H9 (cell line): ENCODE data around the gene CHD3. TPM values are rescaled to one million over a fixed set of nuclear protein-coding genes. Genes with fewer than 3 reads are reported as not detected.
A peak's percentile ranks its signal among the peaks of the same experiment; 100 is the strongest.

Source experiments
- DNase-seq: peaks from one replicate; pipeline ENCODE4 v3.0.0-alpha.2; 2017
- H2AFZ ChIP-seq: one replicate; pipeline ENCODE4 v1.6.1; 2013; ENCODE audit warnings: mild to moderate bottlenecking, low read length, control low read depth, moderate library complexity
- H2AK5ac ChIP-seq: 2 replicates; pipeline ENCODE4 v1.6.1; 2013; ENCODE audit warnings: low read length, control low read depth, mixed read lengths; ENCODE audit not compliant: insufficient read length
- H2BK120ac ChIP-seq: one replicate; pipeline ENCODE4 v1.6.1; 2013; ENCODE audit warnings: low read depth, mild to moderate bottlenecking, low read length, control low read depth, inconsistent platforms; ENCODE audit not compliant: poor library complexity, severe bottlenecking
- H2BK12ac ChIP-seq: 2 replicates; pipeline ENCODE4 v1.6.1; 2013; ENCODE audit warnings: low read length, control low read depth, mixed read lengths, low read depth; ENCODE audit not compliant: insufficient read length
- H2BK15ac ChIP-seq: 2 replicates; pipeline ENCODE4 v1.6.1; 2013; ENCODE audit warnings: low read depth, low read length, control low read depth
- H2BK20ac ChIP-seq: one replicate; pipeline ENCODE4 v1.6.1; 2013; ENCODE audit warnings: low read depth, mild to moderate bottlenecking, low read length, control low read depth, inconsistent platforms; ENCODE audit not compliant: poor library complexity, severe bottlenecking
- H2BK5ac ChIP-seq: 2 replicates; pipeline ENCODE4 v1.6.1; 2013; ENCODE audit warnings: low read length, control low read depth, mixed read lengths; ENCODE audit not compliant: insufficient read length
- H3K14ac ChIP-seq: 2 replicates; pipeline ENCODE4 v1.6.1; 2013; ENCODE audit warnings: low read length, control low read depth; ENCODE audit not compliant: insufficient read depth
- H3K18ac ChIP-seq: 2 replicates; pipeline ENCODE4 v1.6.1; 2013; ENCODE audit warnings: low read depth, mild to moderate bottlenecking, mixed read lengths, low read length, control low read depth; ENCODE audit not compliant: insufficient read length
- H3K23ac ChIP-seq: 2 replicates; pipeline ENCODE4 v1.6.1; 2013; ENCODE audit warnings: low read length, control low read depth, mixed read lengths, low read depth; ENCODE audit not compliant: insufficient read length
- H3K23me2 ChIP-seq: 2 replicates; pipeline ENCODE4 v1.6.1; 2013; ENCODE audit warnings: low read depth, mild to moderate bottlenecking, mixed read lengths, low read length, control low read depth; ENCODE audit not compliant: insufficient read length, poor library complexity, severe bottlenecking
- H3K27ac ChIP-seq: 2 replicates; pipeline ENCODE4 v1.5.1; 2013; ENCODE audit warnings: low read length, control low read depth, mixed read lengths, low read depth; ENCODE audit not compliant: insufficient read length
- H3K27me3 ChIP-seq: 2 replicates; pipeline ENCODE4 v1.6.1; 2013; ENCODE audit warnings: low read length, control low read depth, inconsistent platforms; ENCODE audit not compliant: insufficient read depth
- H3K4ac ChIP-seq: 2 replicates; pipeline ENCODE4 v1.6.1; 2013; ENCODE audit warnings: low read depth, mild to moderate bottlenecking, control low read depth, inconsistent platforms, low read length, moderate library complexity
- H3K4me1 ChIP-seq: 2 replicates; pipeline ENCODE4 v1.6.1; 2013; ENCODE audit warnings: low read length, control low read depth, inconsistent platforms; ENCODE audit not compliant: insufficient read depth
- H3K4me2 ChIP-seq: 2 replicates; pipeline ENCODE4 v1.6.1; 2013; ENCODE audit warnings: low read length, control low read depth, mixed read lengths; ENCODE audit not compliant: insufficient read length, insufficient read depth
- H3K56ac ChIP-seq: 2 replicates; pipeline ENCODE4 v1.6.1; 2013; ENCODE audit warnings: low read depth, mild to moderate bottlenecking, mixed read lengths, low read length, control low read depth; ENCODE audit not compliant: insufficient read length
- H3K79me1 ChIP-seq: 2 replicates; pipeline ENCODE4 v1.6.1; 2013; ENCODE audit warnings: low read depth, mild to moderate bottlenecking, moderate library complexity, low read length, control low read depth, inconsistent platforms; ENCODE audit not compliant: insufficient read depth, poor library complexity, severe bottlenecking
- H3K79me2 ChIP-seq: 2 replicates; pipeline ENCODE4 v1.6.1; 2013; ENCODE audit warnings: low read length, control low read depth, inconsistent platforms; ENCODE audit not compliant: insufficient read depth
- H3K9ac ChIP-seq: 2 replicates; pipeline ENCODE4 v1.6.1; 2013; ENCODE audit warnings: low read length, control low read depth, mixed read lengths; ENCODE audit not compliant: insufficient read length; ENCODE audit errors: extremely low read depth
- H3K9me3 ChIP-seq: one replicate; pipeline ENCODE4 v1.6.1; 2013; ENCODE audit warnings: low read depth, low read length, inconsistent platforms; ENCODE audit not compliant: control insufficient read depth
- H3T11ph ChIP-seq: one replicate; pipeline ENCODE4 v1.6.1; 2013; ENCODE audit warnings: mild to moderate bottlenecking, low read length, control low read depth, inconsistent platforms
- H4K20me1 ChIP-seq: one replicate; pipeline ENCODE4 v1.6.1; 2013; ENCODE audit not compliant: control insufficient read depth, insufficient read length, insufficient read depth
- H4K5ac ChIP-seq: 2 replicates; pipeline ENCODE4 v1.6.1; 2013; ENCODE audit warnings: low read depth, mild to moderate bottlenecking, mixed read lengths, low read length, control low read depth; ENCODE audit not compliant: insufficient read length
- H4K8ac ChIP-seq: replicated peaks from 2 replicates; pipeline ENCODE4 v1.6.1; 2013; ENCODE audit warnings: low read length, control low read depth, mixed read lengths, low read depth; ENCODE audit not compliant: insufficient read length
- H4K91ac ChIP-seq: 2 replicates; pipeline ENCODE4 v1.6.1; 2013; ENCODE audit warnings: low read depth, mild to moderate bottlenecking, moderate library complexity, mixed read lengths, low read length, control low read depth; ENCODE audit not compliant: insufficient read length
- H3K27ac Mint-ChIP-seq, 3 experiments: 2 replicates in 2 of 3; 3 replicates in 1 of 3; pipeline ENCODE4 v1.8.0; 2020 to 2021; ENCODE audit warnings: mixed read lengths in 3 of 3, mild to moderate bottlenecking in 1 of 3, moderate library complexity in 1 of 3
- H3K27me3 Mint-ChIP-seq: 2 replicates; pipeline ENCODE4 v1.8.0; 2021; ENCODE audit warnings: low read depth, mild to moderate bottlenecking, moderate library complexity, mixed read lengths
- H3K36me3 Mint-ChIP-seq, 3 experiments: 2 replicates in 2 of 3; 3 replicates in 1 of 3; pipeline ENCODE4 v1.8.0; 2020 to 2021; ENCODE audit warnings: low read depth in 3 of 3, mixed read lengths in 3 of 3; ENCODE audit not compliant: insufficient read depth in 1 of 3
- H3K4me1 Mint-ChIP-seq, 2 experiments: 2 replicates each; pipeline ENCODE4 v1.8.0; 2020; ENCODE audit warnings: mixed read lengths in 2 of 2
- H3K4me3 Mint-ChIP-seq, 2 experiments: 2 replicates in 1 of 2; 3 replicates in 1 of 2; pipeline ENCODE4 v1.8.0; 2020 to 2021; ENCODE audit warnings: mild to moderate bottlenecking in 2 of 2, mixed read lengths in 2 of 2, moderate library complexity in 1 of 2
- H3K9me3 Mint-ChIP-seq, 2 experiments: 2 replicates in 1 of 2; 3 replicates in 1 of 2; pipeline ENCODE4 v1.8.0; 2020; ENCODE audit warnings: mild to moderate bottlenecking in 2 of 2, mixed read lengths in 2 of 2, moderate library complexity in 1 of 2
- WGBS: extraction: QIAGEN DNeasy Blood & Tissue Kit; methylation state at CpG from one replicate; pipeline ENCODE4 v1.1.7; 2013; ENCODE audit warnings: missing lambda C conversion rate, low lambda C conversion rate, mixed read lengths; ENCODE audit not compliant: insufficient read length; ENCODE audit errors: extremely low coverage; 5-methylcytosine and 5-hydroxymethylcytosine counted together
- total RNA-seq: library from RNA; stranded (reverse); gene quantifications from 2 replicates; pipeline ENCODE4 v1.2.1, GENCODE V29; 2021
- TF ChIP-seq, protein P1 (sequence below): fragments of 200-600 bp; sonication (generic); conservative IDR thresholded peaks from 3 replicates; pipeline ENCODE4 v1.8.0; 2021; ENCODE audit warnings: antibody characterized with exemption, mild to moderate bottlenecking

Gene CHD3
- total RNA-seq, 1 experiment from 2014 or later: 33.2 TPM

GRCh38 chr17:7850701-7851437 lies 37.7 kb upstream of the CHD3 start:
- peak overlapping the region in 1 of 3 experiments; percentile 68; a peak in 3 of 7 replicates for H3K27ac Mint-ChIP-seq
- Histone ChIP-seq H4K91ac (no peak overlapping the region), H3K14ac (no peak overlapping the region), H2BK15ac (no peak overlapping the region), H2BK5ac (no peak overlapping the region), H4K5ac (no peak overlapping the region), H3K27me3 (peaks cover 27% of the 10 kb centered on the region; the same call in 1 of the 2 replicates), H3K79me2 (no peaks in the 10 kb centered on the region), H2AFZ (no peak overlapping the region), H3T11ph (no peak overlapping the region), H4K20me1 (no peaks in the 10 kb centered on the region), H3K4me1 (no peaks in the 10 kb centered on the region; the same call in 1 of the 2 replicates), H2BK120ac (no peak overlapping the region), H3K56ac (no peak overlapping the region), H2BK20ac (no peak overlapping the region), H3K23ac (no peak overlapping the region), H3K79me1 (no peaks in the 10 kb centered on the region), H3K9ac (no peak overlapping the region), H2BK12ac (no peak overlapping the region), H3K4me2 (peak overlapping the region; percentile 74), H3K4ac (no peak overlapping the region), H3K23me2 (peaks cover 18% of the 10 kb centered on the region), H3K27ac (no peak overlapping the region), H2AK5ac (no peak overlapping the region), H3K18ac (no peak overlapping the region), H4K8ac (no peak overlapping the region), H3K9me3 (no peaks in the 10 kb centered on the region)
- peaks cover 18% of the 10 kb centered on the region for H3K27me3 Mint-ChIP-seq
- WGBS: no CpG with 5 or more reads among the region's 17 CpGs
- DNase-seq: no peak
- H3K36me3 Mint-ChIP-seq: peaks cover 2 to 47% (median 40%) of the 10 kb centered on the region in 3 experiments; a peak in 6 of 7 replicates
- H3K4me1 Mint-ChIP-seq: peaks cover 16 to 31% of the 10 kb centered on the region in 2 experiments
- TF ChIP-seq, protein P1, sequence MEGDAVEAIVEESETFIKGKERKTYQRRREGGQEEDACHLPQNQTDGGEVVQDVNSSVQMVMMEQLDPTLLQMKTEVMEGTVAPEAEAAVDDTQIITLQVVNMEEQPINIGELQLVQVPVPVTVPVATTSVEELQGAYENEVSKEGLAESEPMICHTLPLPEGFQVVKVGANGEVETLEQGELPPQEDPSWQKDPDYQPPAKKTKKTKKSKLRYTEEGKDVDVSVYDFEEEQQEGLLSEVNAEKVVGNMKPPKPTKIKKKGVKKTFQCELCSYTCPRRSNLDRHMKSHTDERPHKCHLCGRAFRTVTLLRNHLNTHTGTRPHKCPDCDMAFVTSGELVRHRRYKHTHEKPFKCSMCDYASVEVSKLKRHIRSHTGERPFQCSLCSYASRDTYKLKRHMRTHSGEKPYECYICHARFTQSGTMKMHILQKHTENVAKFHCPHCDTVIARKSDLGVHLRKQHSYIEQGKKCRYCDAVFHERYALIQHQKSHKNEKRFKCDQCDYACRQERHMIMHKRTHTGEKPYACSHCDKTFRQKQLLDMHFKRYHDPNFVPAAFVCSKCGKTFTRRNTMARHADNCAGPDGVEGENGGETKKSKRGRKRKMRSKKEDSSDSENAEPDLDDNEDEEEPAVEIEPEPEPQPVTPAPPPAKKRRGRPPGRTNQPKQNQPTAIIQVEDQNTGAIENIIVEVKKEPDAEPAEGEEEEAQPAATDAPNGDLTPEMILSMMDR: no peak
- peak overlapping the region; percentile 72 to 84 for H3K4me3 Mint-ChIP-seq
- 0 out of 5 replicates have a peak, but pooled peaks cover 0 to 2% of the 10 kb centered on the region in 2 experiments for H3K9me3 Mint-ChIP-seq
